Caco-2 (cell line): ENCODE measurements around the gene GBE1. TPM values are rescaled to one million over a fixed set of nuclear protein-coding genes. Genes with fewer than 3 reads are reported as not detected.
A peak's percentile ranks its signal among the peaks of the same experiment; 100 is the strongest.

ENCODE experiments used
- BruUV-seq: library from RNA; stranded (reverse); fragments of 400-500 nt; replicated peaks from 2 replicates; lab custom pipeline; 2021; lab: Mats Ljungman, UMichigan
- CTCF ChIA-PET: fragments of 300-600 bp; sonication (Branson Sonifier 250); formaldehyde crosslinking; loops from one replicate; lab custom pipeline; 2022; ENCODE audit warnings: antibody characterized with exemption; lab: Charles Lee
- POLR2A ChIA-PET: fragments of 300-600 bp; sonication (Branson Sonifier 250); formaldehyde crosslinking; loops from one replicate; lab custom pipeline; 2022; ENCODE audit warnings: antibody characterized with exemption; lab: Charles Lee
- DNase-seq, 2 experiments: peaks; one replicate each; pipeline versions ENCODE4 v3.0.0 to v3.0.0-alpha.2; 2020 to 2022
- H3K27me3 ChIP-seq: replicated peaks from 2 replicates; pipeline ENCODE4 v1.6.0; 2011; ENCODE audit warnings: low read length; ENCODE audit not compliant: control insufficient read depth, insufficient read depth
- H3K36me3 ChIP-seq: 2 replicates; pipeline ENCODE4 v1.5.1; 2011; ENCODE audit warnings: low read length; ENCODE audit not compliant: control insufficient read depth, insufficient read depth
- H3K4me1 ChIP-seq: fragments of 250-450 bp; sonication (Bioruptor Pico); 2 replicates; pipeline ENCODE4 v1.5.1; 2020; ENCODE audit warnings: mild to moderate bottlenecking
- H3K4me3 ChIP-seq: 2 replicates; pipeline ENCODE4 v1.5.1; 2011; ENCODE audit warnings: low read depth, mild to moderate bottlenecking, control low read depth, low read length
- H3K9me3 ChIP-seq: fragments of 250-450 bp; sonication (Bioruptor Pico); 2 replicates; pipeline ENCODE4 v1.5.1; 2020; ENCODE audit warnings: mild to moderate bottlenecking, moderate library complexity
- H3K27ac Mint-ChIP-seq: one replicate; pipeline ENCODE4 v1.8.0; 2022; ENCODE audit warnings: mixed read lengths; ENCODE audit not compliant: unreplicated experiment
- H3K27me3 Mint-ChIP-seq: one replicate; pipeline ENCODE4 v1.8.0; 2022; ENCODE audit warnings: mixed read lengths; ENCODE audit not compliant: insufficient read depth, unreplicated experiment
- H3K36me3 Mint-ChIP-seq: one replicate; pipeline ENCODE4 v1.8.0; 2022; ENCODE audit warnings: mild to moderate bottlenecking, mixed read lengths; ENCODE audit not compliant: insufficient read depth, unreplicated experiment
- H3K4me1 Mint-ChIP-seq: one replicate; pipeline ENCODE4 v1.8.0; 2022; ENCODE audit warnings: low read depth, mixed read lengths; ENCODE audit not compliant: unreplicated experiment
- H3K4me3 Mint-ChIP-seq: one replicate; pipeline ENCODE4 v1.8.0; 2022; ENCODE audit warnings: mild to moderate bottlenecking, moderate library complexity, mixed read lengths; ENCODE audit not compliant: unreplicated experiment
- H3K9me3 Mint-ChIP-seq: one replicate; pipeline ENCODE4 v1.8.0; 2022; ENCODE audit warnings: mixed read lengths; ENCODE audit not compliant: unreplicated experiment
- intact Hi-C: fragments of 100-400 bp; cut with micrococcal nuclease; formaldehyde crosslinking; loops from one replicate; pipeline ENCODE4 v1.10.0; 2022; ENCODE audit not compliant: unreplicated experiment
- total RNA-seq: library from RNA; stranded (reverse); gene quantifications from 2 replicates; pipeline ENCODE4 v1.2.3, GENCODE V29; 2022
- TF ChIP-seq, protein P1 (sequence below), 2 experiments: fragments of 200-600 bp in 1 of 2; IDR thresholded peaks; 1 replicate in 1 of 2; 2 replicates in 1 of 2; pipeline versions ENCODE4 v1.5.1 to v1.8.0; 2011 to 2022; ENCODE audit warnings: antibody characterized with exemption in 1 of 2, control low read depth in 1 of 2, inconsistent platforms in 1 of 2, low read depth in 1 of 2, low read length in 1 of 2, mild to moderate bottlenecking in 1 of 2, moderate library complexity in 1 of 2; ENCODE audit not compliant: insufficient read depth in 1 of 2, severe bottlenecking in 1 of 2, unreplicated experiment in 1 of 2

The GBE1 gene
- total RNA-seq, 1 experiment from 2014 or later, result 8.2 TPM

DNA sequence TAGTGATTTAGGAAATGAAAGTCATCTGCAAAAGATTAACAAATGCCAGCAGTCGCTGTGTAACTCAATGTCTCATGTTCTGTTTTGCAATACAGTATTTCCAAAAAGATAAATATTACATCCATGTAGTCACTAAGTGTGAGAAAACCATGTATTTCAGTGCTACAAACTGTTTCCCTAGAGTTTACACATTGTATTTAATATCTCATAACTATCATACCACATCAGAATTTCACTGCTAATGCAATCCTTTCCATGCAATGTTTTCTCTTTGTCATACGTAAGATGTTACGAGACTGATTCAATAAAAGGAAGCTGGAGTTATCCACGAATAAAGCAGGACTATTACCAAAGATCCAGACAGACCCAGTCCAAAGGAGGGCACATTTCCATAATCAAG, 269.4 kb downstream of the GBE1 start:
- no TSS peak for BruUV-seq
- no peak for DNase-seq
- H3K27ac Mint-ChIP-seq, result peak overlapping the region; percentile 32
- H3K27me3 ChIP-seq, result no peaks in the 10 kb centered on the region
- intact Hi-C loops, result loop anchor here (5.0 kb wide), 2 partner anchors 270 to 640 kb away; partner anchors contain the start of gene GBE1
- H3K4me3 ChIP-seq, result no peak overlapping the region
- POLR2A ChIA-PET, result no interaction called here
- CTCF ChIA-PET, result no interaction called here
- no peaks in the 10 kb centered on the region for H3K27me3 Mint-ChIP-seq
- TF ChIP-seq, protein P1, sequence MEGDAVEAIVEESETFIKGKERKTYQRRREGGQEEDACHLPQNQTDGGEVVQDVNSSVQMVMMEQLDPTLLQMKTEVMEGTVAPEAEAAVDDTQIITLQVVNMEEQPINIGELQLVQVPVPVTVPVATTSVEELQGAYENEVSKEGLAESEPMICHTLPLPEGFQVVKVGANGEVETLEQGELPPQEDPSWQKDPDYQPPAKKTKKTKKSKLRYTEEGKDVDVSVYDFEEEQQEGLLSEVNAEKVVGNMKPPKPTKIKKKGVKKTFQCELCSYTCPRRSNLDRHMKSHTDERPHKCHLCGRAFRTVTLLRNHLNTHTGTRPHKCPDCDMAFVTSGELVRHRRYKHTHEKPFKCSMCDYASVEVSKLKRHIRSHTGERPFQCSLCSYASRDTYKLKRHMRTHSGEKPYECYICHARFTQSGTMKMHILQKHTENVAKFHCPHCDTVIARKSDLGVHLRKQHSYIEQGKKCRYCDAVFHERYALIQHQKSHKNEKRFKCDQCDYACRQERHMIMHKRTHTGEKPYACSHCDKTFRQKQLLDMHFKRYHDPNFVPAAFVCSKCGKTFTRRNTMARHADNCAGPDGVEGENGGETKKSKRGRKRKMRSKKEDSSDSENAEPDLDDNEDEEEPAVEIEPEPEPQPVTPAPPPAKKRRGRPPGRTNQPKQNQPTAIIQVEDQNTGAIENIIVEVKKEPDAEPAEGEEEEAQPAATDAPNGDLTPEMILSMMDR (IDR thresholded peaks at IDR 0.05; ENCODE audit: insufficient read depth in 1 of 2, low read depth in 1 of 2, low read length in 1 of 2, severe bottlenecking in 1 of 2, unreplicated experiment in 1 of 2), result no peak
- no peaks in the 10 kb centered on the region for H3K9me3 ChIP-seq
- no peak overlapping the region for H3K4me3 Mint-ChIP-seq
- H3K9me3 Mint-ChIP-seq, result no peaks in the 10 kb centered on the region
- no peaks in the 10 kb centered on the region for H3K36me3 ChIP-seq
- H3K4me1 ChIP-seq, result peaks cover 14% of the 10 kb centered on the region
- no peaks in the 10 kb centered on the region for H3K36me3 Mint-ChIP-seq
- peaks cover 9% of the 10 kb centered on the region for H3K4me1 Mint-ChIP-seq

DNA sequence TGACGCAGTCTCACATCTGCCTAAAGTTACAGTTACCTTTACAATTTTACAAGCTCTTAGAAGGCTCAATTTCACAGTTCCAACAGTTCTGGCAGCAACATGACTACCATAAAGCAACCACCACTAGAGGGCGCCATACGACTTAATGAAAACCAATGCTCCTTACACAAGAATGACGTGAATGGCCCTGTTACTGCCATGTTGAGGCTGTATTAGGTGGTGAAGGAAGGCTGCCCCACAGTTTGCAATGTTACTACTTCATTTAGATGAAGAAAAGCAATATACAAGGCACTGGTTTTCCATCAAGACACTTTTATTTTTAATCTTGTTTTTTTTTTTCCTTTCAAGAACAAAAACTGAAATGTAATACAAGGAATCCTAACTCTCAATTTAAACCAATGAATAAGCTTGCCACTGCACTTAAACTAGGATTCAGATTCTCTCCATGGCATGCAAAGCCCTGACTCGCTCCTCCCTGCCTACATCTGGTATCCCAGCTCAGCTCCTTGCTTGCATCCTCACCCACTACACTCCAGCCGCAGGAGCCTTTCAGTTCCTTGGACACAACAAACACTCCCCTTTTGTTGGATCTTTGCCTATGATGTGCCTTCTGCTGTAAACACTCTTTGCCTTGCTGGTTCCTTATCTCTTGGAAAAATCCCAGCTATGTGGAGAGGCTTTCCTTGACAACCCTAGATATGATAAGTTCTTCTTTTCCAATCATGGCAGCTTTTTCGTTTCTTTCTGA, 270.7 kb downstream of the GBE1 start:
- Histone ChIP-seq H3K4me3 (no peak overlapping the region), H3K36me3 (no peaks in the 10 kb centered on the region), H3K27me3 (no peaks in the 10 kb centered on the region), H3K4me1 (peaks cover 11% of the 10 kb centered on the region), H3K9me3 (no peaks in the 10 kb centered on the region)
- Mint-ChIP-seq H3K9me3 (no peaks in the 10 kb centered on the region), H3K36me3 (no peaks in the 10 kb centered on the region), H3K27me3 (no peaks in the 10 kb centered on the region), H3K4me3 (peak overlapping the region; percentile 69), H3K27ac (peak overlapping the region; percentile 94), H3K4me1 (peaks cover 9% of the 10 kb centered on the region)
- intact Hi-C loops, result loop anchor here (1.0 to 5.0 kb wide), 8 partner anchors 58 to 642 kb away; partner anchors contain the start of gene GBE1
- peak; percentile 85 for DNase-seq
- CTCF ChIA-PET, result interaction anchor here (0.5 to 1.8 kb wide), 8 partner anchors 71 to 1830 kb away, joined by 3 to 13 read pairs (median 3); no protein-coding TSS in a partner anchor
- TF ChIP-seq, protein P1 (IDR thresholded peaks at IDR 0.05; ENCODE audit: insufficient read depth in 1 of 2, low read depth in 1 of 2, low read length in 1 of 2, severe bottlenecking in 1 of 2, unreplicated experiment in 1 of 2), result peak; percentile 74 to 75
- no TSS peak for BruUV-seq
- POLR2A ChIA-PET, result no interaction called here

DNA sequence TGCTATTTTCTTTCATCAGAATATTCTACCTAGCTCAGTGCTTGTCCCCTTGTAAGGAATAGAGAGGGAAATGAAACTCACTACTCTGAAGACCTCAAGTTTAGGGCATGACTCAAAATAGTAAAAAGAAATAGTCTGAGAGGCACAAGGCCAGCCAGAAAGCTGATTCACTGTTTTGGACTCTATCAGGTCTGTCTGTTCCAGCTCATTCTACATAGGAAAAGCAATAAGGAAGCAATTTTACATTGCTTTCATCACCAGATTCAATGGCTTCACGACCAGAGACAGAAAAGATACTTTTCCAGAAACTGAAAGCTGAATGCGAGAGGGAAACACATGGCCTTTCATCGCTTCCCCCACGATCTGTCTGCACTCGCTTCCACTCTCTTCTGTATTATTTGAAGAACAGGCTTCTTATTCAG, 276.0 kb downstream of the GBE1 start:
- H3K36me3 Mint-ChIP-seq, result no peaks in the 10 kb centered on the region
- no peaks in the 10 kb centered on the region for H3K4me1 ChIP-seq
- CTCF ChIA-PET, result no interaction called here
- H3K9me3 ChIP-seq, result no peaks in the 10 kb centered on the region
- no peak for DNase-seq
- H3K27me3 Mint-ChIP-seq, result no peaks in the 10 kb centered on the region
- no peak overlapping the region for H3K4me3 Mint-ChIP-seq
- H3K36me3 ChIP-seq, result no peaks in the 10 kb centered on the region
- H3K27me3 ChIP-seq, result no peaks in the 10 kb centered on the region
- no peaks in the 10 kb centered on the region for H3K4me1 Mint-ChIP-seq
- H3K9me3 Mint-ChIP-seq, result no peaks in the 10 kb centered on the region
- TF ChIP-seq, protein P1 (IDR thresholded peaks at IDR 0.05; ENCODE audit: insufficient read depth in 1 of 2, low read depth in 1 of 2, low read length in 1 of 2, severe bottlenecking in 1 of 2, unreplicated experiment in 1 of 2), result no peak
- POLR2A ChIA-PET, result no interaction called here
- intact Hi-C loops, result no loop called here
- BruUV-seq, result no TSS peak
- H3K4me3 ChIP-seq, result no peak overlapping the region
- no peak overlapping the region for H3K27ac Mint-ChIP-seq
